HG02970 (cell line): ENCODE results near the gene ZNF354B.
"Not testable (repeated sequence)": the region's sequence is repeated elsewhere in the genome, so short reads cannot be mapped to it uniquely, and the experiment has no call there.

Experiments
- ATAC-seq: cut with Tn5 transposase; IDR thresholded peaks from one replicate; pipeline ENCODE4 v1.9.1; 2021; ENCODE audit warnings: mild to moderate bottlenecking, moderate library complexity, moderate number of reproducible peaks; ENCODE audit not compliant: unreplicated experiment, low FRiP score

ZNF354B gene

DNA sequence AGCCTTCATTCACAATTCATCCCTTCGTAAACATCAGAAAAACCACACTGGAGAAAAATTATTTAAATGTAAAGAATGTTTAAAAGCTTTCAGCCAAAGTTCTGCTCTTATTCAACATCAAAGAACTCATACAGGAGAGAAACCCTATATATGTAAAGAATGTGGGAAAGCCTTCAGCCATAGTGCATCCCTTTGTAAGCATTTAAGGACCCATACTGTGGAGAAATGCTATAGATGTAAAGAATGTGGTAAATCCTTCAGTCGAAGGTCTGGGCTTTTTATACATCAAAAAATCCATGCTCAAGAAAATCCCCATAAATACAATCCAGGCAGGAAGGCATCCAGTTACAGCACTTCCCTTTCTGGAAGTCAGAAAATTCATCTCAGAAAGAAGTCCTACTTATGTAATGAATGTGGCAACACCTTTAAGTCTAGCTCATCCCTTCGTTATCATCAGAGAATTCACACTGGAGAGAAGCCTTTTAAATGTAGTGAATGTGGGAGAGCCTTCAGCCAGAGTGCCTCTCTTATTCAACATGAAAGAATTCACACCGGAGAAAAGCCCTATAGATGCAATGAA lies 23.5 kb downstream of the ZNF354B start:
- not testable (repeated sequence) for ATAC-seq

GRCh38 chr5:178883815-178884430 lies 24.2 kb downstream of the ZNF354B start:
- ATAC-seq = no peak

DNA sequence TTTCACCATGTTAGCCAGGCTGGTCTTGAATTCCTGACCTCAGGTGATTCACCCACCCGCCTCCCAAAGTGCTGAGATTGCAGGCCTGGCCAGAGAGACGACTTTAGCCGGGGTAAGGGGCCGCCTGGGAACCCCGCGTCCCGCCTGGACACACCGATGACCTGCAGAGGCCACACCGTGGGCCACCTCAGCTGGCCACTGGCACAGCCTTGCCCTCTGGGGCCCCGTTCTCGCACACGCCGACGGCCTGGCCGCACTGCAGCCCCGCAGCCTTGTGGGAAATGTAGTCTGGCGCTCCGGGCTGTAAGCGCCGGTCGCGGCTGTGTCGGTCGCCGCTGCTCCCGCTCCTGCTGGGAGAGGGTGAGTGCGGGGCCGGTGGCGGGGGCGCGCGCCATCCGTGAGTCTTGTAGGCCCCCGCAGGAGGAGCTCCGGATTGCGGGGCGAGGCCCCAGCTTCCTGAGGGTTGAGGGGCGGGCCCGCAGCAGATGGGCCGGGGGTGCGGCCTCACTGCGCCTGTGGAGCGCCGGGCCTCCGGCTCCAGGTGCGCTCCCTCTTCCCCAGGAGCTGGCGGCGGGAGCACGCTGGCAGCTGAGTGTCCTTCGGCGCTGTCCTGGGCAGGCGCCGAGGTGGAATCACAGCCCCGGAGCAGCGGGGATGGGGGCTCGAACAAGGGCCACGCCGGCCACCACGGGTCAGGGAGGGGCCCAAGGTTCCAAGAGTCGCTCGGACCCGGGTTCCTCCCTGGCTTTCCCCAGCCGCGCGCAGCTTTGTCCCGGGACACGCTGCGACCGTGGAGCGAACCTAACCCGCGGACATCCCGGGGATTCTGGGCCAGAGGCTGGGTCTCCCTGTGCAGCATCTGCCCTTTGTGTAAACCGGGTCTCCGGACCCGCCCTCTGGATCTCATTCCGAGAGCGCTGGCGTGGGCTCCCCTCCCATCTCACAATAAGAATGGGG lies 36.1 kb downstream of the ZNF354B start, which contains the start of gene ZFP2:
Gene ZFP2 (plus strand): TSS at position 299 of the 957 bp plus-strand sequence. CDS start 35,401 bp downstream, outside the sequence.
- no peak for ATAC-seq

GRCh38 chr5:178899289-178899688 lies 39.5 kb downstream of the ZNF354B start:
- ATAC-seq = no peak

DNA sequence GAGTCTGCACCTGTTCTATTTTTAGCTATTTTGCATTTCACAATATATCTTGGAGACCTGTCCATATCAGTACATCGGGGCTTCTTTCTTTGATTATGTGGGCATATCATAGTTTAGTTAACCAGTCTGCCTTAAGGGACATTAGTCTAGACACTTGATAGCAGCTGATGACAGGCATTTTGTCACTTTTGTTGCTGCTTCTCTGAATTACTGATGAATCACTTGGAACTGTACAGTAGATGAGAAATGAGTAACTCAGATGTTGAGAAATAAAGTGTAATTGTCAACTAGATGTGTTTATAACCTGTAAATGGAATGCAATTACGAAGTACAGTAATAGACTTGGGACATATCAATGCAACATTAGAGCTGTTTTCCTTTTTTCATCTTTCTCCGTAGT lies 43.1 kb downstream of the ZNF354B start:
- ATAC-seq = no peak

DNA sequence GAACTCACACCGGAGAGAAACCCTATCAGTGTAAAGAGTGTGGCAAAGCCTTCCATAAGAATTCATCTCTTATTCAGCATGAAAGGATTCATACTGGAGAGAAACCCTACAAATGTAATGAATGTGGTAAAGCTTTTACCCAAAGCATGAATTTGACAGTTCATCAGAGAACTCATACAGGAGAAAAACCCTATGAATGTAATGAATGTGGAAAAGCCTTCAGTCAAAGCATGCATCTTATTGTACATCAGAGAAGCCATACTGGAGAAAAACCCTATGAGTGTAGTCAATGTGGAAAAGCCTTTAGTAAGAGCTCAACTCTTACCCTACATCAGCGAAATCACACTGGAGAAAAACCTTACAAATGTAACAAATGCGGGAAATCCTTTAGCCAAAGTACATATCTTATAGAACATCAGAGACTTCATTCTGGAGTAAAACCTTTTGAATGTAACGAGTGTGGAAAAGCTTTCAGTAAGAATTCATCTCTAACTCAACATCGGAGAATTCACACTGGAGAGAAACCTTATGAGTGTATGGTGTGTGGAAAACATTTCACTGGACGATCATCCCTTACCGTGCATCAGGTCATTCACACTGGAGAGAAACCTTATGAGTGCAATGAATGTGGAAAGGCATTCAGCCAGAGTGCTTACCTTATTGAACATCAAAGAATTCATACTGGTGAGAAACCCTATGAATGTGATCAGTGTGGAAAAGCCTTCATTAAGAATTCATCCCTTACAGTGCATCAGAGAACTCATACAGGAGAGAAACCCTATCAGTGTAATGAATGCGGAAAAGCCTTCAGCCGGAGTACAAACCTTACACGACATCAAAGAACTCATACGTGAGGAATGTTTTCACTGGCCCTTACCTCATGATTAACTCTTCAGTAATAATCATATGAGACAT lies 72.3 kb downstream of the ZNF354B start:
- ATAC-seq = no peak
